RPMI7951 (cell line): ENCODE results near the gene AFAP1. TPM values are rescaled to one million over a fixed set of nuclear protein-coding genes. Genes with fewer than 3 reads are reported as not detected.

Experiments
- DNase-seq: peaks from one replicate; pipeline ENCODE4 v3.0.0-alpha.2; 2012; ENCODE audit warnings: low read depth
- total RNA-seq: library from RNA; depleted of rRNA; stranded (reverse); fragments of >200 nt; shearing (Covaris generic); gene quantifications from 2 replicates; pipeline ENCODE4 v1.2.3, GENCODE V29; 2014; rRNA removed

Gene AFAP1, protein sequence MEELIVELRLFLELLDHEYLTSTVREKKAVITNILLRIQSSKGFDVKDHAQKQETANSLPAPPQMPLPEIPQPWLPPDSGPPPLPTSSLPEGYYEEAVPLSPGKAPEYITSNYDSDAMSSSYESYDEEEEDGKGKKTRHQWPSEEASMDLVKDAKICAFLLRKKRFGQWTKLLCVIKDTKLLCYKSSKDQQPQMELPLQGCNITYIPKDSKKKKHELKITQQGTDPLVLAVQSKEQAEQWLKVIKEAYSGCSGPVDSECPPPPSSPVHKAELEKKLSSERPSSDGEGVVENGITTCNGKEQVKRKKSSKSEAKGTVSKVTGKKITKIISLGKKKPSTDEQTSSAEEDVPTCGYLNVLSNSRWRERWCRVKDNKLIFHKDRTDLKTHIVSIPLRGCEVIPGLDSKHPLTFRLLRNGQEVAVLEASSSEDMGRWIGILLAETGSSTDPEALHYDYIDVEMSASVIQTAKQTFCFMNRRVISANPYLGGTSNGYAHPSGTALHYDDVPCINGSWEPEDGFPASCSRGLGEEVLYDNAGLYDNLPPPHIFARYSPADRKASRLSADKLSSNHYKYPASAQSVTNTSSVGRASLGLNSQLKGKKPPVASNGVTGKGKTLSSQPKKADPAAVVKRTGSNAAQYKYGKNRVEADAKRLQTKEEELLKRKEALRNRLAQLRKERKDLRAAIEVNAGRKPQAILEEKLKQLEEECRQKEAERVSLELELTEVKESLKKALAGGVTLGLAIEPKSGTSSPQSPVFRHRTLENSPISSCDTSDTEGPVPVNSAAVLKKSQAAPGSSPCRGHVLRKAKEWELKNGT
- 31.4 and 33.0 TPM in 2 replicates for total RNA-seq

DNA sequence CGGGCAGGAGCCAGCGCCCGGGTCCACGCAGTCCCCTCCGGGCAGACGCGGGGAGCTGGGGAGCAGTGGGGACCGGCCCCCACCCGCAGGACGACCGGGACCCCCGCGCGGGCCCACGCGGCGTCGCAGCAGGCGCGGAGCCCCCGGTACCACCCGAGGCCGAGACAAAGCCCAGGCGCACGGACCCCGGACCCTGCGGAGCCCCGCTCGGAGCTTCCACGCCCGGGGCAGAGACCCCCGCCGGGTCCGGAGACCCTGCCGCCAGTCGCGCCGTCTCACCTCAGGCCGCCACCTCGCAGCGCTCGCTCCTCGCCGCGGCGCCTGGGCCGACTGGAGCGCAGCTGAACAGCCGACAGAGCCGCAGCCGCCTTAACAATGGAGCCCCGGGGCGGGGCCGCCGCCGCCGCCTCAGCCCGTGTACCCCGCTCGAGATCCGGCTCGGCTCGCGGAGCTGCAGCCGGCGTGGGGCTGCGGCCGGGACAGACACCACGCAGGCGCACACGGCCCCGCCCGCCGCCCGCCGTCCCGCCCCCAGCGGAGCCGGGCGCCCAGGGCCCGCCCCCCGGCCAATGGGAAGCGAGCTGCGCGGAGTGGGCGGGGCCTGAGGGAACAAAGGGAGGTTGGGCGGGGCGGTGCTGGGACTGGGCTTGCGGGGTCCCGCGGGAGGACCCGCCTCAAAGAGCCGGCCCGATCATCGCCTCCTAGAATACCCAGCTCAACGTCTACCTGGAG, at the start of gene AFAP1:
TSS of gene AFAP1 (minus strand) at position 485 of the 732 bp plus-strand sequence. CDS start 67,783 bp downstream, outside the sequence.
- DNase-seq: peak; percentile 84

DNA sequence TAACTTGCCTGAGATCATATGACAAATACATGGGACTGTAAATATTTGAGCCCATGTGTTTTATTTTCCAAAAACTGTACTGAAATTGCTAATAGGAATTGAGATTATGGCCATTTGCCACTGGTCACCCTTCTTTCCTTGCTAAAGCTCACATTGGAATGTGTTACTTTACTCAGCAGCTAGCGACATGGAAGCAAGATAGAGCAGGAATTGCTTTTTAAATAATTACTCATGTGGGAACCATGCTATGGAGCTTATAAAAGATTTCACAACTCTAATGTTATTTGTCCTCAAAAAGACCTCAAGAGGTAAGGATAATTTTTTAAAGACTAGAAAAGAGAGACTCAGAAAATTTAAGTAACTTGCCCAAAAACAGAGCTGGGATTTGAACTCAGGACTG, 48.8 kb upstream of the AFAP1 start:
- DNase-seq: no peak

DNA sequence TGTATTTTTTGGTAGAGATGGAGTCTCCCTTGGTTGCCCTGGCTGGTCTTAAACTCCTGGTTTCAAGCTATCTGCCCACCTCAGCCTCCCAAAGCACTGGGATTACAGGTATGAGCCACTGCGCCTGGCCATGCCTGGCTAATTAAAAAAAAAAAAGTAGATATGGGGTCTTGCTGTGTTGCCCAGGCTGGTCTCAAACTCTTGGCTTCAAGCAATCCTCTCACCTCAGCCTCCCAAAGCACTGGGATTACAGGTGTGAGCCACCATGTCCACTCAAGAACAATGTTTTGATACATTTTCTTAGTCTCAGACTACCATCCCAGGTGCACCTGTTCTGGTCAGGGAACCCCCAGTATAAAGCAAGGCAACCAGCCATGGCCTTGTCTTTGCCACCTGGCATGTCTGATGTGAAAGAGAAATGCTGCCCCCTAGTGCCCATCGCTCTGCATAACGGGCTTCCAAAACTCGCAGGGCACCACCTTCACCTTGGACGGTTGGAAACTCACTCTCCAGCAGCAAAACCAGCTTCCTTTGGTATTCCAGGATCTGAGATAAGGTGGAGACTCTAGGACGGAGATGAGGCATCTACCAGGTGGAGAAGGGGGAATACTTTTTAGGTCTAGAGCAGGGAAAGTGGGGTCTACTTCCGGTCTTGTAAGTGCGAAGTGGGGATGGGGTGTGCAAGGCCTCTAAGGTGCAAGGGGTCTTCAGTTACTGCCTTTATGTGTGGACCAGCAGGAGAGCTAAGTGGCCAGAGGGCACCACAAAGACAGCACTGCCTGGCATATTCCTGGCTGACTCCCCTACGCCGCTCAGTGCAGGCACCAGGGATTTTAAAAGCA, 47.7 kb upstream of the AFAP1 start:
- peak; percentile 63 for DNase-seq

DNA sequence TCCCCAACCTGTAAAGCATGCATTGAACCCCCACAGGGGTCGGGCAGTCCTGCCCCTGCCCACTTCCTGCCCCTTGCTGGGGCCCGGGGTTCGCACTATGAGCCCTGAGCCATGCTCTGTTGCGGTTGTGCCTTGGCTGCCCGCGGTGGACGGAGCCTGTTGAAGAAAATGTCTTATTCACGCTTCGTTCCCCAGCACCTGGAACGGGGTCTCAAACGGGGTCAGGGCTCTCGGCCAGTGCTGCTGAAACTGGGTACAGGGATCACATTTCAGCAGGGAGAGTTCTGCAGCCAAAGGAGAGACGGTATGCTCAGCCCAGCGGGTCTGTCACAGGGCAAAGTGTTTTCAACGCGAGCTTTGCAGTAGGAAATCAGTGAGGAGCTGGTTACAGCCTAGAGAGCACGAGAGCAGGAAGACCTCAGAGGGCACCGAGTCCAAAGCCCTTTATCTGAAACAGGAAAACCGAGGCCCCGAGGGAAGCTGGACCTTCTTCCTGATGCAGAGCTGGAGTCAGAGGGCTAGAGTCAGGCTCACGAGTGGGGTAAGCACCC, 46.3 kb upstream of the AFAP1 start:
- peak; percentile 67 for DNase-seq

DNA sequence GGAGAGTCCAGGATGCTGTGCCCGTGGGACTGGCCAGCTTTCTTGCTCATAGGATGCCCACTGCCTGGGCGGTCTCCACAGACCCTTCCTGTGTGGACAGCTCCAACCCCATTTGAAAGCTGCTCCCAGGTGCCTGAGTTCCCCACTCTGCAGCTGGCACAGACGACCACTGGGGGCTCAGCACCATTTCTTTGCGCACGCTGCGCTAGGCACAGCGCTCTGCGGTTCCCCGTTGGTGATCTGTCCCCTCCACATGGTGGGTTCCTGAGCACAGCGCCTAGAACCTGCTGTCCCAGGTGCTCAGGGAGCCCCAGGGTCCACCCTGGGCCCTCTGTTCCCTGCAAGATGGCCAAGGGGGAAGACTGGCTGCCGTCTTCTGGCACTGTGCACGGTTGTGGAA, 45.4 kb upstream of the AFAP1 start:
- no peak for DNase-seq

DNA sequence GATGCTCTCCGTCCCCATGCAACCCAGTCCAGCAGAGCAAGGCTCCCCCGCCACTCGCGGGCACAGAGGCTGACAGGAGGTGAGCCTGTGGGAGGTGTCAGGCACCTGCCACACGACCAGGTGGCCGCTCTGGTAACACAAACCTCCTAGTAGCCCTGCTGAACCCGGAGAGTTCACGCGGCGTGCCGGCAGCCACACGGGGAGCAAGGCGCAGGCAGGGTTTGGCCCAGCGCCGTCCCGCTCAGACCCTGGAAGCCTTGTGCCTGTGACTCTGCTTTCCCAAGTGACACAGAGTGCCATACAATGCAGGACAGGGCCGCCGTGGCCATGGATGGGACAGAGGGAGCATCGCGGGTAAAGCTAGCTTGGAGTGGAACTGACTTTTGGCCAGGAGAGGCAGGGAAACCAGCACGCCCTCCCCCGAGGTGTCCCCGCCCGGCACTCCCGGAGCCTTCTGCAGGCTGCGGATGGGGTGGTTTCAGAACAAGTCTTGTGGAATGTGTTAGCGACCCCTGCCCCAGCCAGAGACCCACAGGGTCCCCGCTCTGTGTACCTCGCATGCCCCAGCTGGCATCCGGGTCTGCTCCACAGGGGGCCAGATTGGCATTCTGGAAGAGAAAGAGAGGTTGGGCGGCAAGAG, 44.7 kb upstream of the AFAP1 start:
- DNase-seq: no peak

DNA sequence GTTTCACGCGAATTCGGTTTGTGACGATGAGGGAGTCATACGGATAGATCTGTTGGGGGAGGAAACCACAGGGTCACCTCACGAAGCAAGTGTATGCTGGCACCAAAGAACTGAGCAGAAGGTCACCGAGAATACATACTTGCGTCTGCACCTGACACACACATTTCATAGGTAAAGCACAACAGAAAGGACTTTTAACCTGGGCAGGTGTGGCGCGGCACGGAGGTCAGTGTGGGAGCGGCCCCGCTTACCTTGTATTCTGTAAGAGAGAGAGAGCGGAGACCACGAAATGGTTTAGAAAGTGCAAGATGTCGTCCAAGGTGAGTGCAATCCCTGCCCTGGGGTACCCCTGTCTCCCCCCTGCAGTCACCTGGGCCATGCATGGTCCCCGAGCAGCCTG, 43.6 kb upstream of the AFAP1 start:
- no peak for DNase-seq

DNA sequence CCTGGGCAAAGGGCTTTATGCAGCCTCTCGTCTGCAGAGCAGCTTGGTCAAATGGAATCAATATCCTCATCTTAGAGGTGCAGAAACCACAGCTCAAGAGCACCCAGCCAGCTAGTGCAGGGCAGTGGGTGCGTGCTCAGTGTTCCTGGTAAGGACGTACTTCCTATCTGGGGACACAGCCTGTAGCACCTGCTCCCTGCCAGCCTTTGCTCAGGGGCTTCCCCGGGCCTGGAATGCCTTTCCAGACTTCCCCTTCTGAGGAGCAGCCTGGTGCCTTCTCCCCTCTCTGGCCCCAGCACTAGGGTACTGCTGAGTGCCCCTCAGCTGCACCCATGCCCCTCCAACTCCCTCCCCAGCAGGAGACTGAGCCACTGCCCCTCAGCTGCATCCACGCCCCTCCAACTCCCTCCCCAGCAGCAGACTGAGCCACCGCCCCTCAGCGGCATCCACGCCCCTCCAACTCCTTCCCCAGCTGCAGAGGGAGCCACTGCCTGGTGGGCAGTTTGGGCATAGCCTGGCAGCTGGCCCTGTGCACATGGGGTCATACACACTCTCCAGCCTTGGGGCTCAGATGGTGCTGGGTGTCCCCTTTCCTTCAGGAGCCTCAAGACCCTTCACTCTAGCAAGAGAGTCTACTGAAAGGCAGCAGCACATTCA, 42.2 kb upstream of the AFAP1 start:
- DNase-seq: no peak

DNA sequence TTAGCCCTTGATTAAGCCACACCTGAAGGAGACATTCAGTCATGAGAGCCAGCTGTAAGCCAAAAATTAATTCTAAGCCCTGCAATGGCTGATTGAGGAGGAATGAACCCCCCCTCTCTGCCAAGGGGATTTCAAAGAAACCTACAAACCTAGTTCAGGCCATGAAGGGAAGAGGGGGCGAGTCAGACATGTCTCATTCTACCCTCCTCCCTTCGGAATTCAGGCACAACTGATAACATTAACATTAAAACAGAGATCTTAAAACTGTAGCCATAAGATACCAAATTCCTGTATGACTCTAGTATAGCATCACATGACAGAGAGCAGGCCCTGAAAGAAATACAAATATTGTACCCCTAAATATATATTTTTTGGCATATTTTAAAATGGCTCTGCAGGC, 40.4 kb upstream of the AFAP1 start:
- no peak for DNase-seq

DNA sequence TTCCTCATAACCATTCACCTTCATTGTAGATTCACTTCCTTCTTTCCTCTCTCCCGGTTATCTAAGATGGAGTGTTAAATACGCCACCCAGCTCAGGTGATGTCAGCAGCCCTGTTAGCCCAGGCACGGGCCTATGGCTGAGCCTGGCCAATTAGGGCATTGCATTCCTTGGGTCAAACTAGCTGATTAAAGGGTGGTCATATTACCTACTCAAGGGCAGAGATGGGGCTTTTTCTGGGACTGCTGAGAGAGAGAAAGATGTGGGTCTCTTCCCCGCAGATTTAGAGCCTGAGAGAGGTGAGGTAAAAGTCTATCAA, 39.9 kb upstream of the AFAP1 start:
- DNase-seq: no peak

DNA sequence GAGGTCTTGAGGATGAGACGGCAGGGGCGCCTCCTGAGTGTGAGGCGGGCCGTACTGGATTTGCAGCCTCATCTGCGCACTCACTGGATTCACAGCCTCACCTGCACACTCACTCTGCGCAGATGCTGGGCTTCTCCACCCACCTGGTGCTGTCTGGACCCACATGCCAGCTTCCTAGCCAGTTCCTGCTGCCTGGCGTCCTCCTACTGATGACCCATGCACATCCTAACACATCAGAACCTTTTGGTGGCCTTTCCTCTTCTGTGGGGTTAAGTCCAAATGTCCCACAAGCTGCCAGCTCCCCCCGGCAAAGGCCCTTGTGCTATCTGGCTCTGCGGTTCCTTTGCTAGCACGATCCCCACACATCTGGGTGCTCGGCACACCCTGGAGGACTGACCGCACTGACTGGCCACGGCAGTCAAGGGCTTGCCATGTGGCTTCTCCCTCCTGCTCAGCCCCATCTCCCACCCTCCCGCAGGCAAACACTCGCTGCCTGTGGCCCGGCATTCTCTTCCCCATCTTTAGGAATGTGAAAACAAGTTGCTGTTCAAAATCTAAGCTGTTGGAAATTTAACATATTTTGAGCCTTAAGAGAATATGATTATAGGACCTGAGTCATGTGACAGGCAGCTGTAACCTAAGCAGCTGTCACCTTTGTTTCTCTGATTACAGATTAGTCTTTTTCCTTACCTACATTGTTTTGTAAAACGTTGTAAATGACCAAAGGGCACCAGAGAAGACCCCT, 39.4 kb upstream of the AFAP1 start:
- DNase-seq: peak; percentile 38

DNA sequence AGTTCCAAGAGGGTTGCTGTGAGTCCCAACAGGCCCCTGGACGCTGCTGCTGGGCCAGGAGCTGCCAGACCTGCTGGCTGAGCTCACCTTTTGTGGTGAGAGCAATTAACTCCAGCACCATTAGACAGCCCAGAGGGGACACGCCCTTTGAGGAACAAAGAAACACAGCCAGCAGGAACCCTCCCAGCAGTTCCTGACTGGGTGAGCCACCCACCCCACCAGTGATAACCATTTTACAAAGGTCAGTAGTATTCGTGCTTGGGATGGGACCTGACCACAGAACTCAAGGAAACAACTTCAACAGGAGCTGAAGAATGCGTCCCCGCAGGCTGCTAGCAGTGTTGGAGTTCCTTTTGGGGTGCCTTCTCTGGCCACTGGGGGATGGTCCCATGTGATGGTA, 38.8 kb upstream of the AFAP1 start:
- peak; percentile 56 for DNase-seq

DNA sequence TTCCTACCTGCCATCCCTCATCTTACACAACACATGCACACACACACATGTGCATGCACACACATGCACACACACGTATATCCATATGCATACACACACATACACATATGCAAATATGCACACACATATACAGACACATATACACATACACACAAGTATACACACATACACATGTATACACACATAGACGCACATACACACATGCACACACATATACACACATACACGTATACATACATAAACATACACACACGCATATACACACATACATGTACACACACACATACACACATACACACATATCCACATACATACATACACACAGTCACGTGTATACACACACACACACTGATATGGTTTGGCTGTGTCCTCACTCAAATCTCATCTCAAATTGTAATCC, 37.0 kb upstream of the AFAP1 start:
- DNase-seq: no peak

DNA sequence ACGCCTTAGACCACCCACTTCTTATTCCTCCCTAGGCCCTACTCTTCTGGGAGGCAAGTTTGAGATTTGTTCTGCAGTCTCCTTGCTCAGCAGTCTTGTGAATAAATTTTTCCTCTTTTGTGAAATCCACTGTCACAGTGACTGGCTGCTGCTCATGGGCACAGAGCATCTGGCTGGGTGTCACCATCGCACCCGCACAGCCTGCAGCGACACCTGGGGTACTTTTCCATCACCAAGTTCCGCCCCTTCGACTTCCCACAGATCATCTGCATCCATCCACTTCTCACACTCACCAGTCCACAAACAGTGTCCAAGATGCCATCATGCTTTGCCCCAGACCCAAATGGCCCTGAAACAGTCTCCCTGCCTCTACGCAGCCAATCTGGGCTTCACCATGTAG, 36.4 kb upstream of the AFAP1 start:
- no peak for DNase-seq

DNA sequence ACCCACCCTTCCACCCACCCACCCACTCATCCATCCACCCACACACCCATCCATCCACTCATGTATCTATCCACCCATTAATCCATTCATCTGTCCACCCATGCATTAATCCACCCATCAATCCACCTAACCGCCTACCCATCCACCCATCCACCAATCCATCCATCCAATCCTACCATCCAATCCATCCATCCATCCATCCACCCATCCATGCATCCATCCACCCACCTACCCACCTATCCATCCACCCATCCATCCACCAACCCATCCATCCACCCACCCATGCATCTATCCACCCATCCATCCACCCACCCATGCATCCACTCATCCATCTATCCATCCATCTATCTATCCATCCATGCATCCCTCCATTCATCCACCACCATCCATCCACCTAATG, 34.8 kb upstream of the AFAP1 start:
- DNase-seq: no peak

DNA sequence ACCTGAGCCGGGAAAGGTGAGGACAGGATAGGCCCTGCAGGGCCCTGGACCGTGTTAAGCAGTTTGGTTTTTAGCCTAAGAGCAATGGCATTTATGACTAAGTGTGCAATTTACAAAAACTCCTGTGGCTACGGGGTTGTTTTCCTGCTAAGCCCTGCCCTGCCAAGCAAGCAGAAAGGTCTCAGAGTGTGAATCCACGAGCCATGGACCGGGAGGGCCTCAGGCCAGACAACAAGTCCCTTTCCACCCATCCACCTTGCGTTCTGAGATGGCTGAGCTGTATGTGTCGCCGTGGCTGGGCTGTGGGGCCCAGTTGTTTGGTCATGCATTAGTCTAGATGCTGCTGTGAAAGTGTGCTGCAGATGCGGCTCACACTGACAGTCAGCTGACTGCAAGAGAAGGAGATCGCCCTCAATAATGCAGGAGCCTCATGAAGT, 33.9 kb upstream of the AFAP1 start:
- peak; percentile 75 for DNase-seq

DNA sequence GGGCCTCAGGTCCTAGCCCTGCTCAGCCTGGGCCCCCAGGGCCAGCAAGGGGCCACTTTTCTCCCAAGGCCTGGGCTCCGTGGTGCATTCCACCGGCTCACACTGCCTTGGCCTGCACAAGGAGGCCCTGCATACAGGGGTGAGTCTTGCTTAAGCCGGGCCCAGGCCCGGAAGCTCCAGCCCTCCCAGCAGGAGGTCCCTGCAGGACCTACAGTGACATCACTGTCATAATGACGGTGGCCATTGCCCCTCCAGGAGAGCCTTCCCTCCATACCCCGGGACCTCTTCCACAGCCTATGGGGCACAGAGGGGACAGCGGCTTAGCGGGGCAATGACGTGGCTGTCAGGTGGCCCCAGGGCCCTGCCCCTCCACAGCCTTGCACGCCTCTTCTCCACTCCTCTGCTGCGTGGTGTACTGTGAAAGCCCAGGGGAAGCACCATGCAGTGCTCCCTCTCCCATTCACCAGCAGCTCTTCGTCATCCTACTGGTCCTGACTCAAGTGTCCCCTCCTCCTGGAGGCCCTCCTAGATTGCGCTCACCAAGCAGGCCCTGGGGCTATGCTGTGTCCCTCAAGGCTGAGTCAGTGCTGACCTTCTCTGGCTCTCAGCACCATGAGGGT, 32.3 kb upstream of the AFAP1 start:
- DNase-seq: peak; percentile 58

DNA sequence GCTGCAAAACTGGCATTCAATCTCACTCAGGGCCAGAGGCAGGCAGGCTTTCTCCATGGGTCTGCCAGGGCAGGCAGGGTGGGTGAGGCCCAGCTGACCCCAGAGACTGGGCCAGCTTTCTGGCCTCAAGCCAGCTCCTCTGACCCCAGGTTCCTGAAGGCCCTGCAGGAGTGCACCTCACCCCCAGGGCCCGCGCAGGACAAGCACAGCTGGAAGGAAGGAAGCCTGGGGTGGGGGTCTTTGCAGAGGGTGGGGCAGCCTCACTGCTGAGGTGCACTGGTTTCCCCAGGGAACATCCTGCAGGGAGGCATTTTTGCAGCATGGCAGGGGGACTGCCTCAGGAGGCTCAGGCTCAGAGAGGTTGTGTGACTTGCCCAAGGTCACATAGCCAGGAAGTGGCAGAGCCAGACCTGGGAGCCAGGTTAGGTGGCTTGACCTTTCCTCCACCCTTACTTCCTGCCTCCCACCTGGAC, 31.5 kb upstream of the AFAP1 start:
- DNase-seq: no peak
